Measurements from ENCODE around the gene ATAD3B. TPM values are rescaled to one million over a fixed set of nuclear protein-coding genes. Genes with fewer than 3 reads are reported as not detected.
"Not testable (repeated sequence)": the region's sequence is repeated elsewhere in the genome, so short reads cannot be mapped to it uniquely, and the experiment has no call there.

ATAD3B gene
- total and polyA plus RNA-seq, 2 of the 4 experiments (the other 2 are of a cell fraction): 13.8 to 29.0 TPM

- H3K4me2 ChIP-seq (ENCODE audit: low read depth, low read length); H2BK120ac ChIP-seq (ENCODE audit: low read depth, low read length); H3K36me3 ChIP-seq (ENCODE audit: control insufficient read depth, insufficient read depth, low read length); POLR2A ChIA-PET (ENCODE audit: unreplicated experiment); H3K14ac ChIP-seq (replicated peaks; ENCODE audit: low read depth, low read length); H3K56ac ChIP-seq (ENCODE audit: extremely low read depth, insufficient read depth, low read length); H3K23ac ChIP-seq (ENCODE audit: low read depth, low read length); H2BK20ac ChIP-seq (ENCODE audit: low read depth, low read length); H3K9me1 ChIP-seq (ENCODE audit: insufficient read depth, low read length); H3K79me1 ChIP-seq (ENCODE audit: low read depth in 1 of 2, low read length in 2 of 2); H3K4me3 ChIP-seq (ENCODE audit: insufficient read depth, low read depth, low read length); CTCF ChIA-PET; H4K20me1 ChIP-seq (ENCODE audit: insufficient read depth, low read length); H3K9me3 ChIP-seq (ENCODE audit: control insufficient read depth, insufficient read depth, low read length); H3K18ac ChIP-seq (ENCODE audit: low read depth, low read length); H3K27ac ChIP-seq (ENCODE audit: insufficient read depth, low read length); H3K4me1 ChIP-seq (ENCODE audit: control insufficient read depth, insufficient read depth, low read length); H3K9ac ChIP-seq (ENCODE audit: low read depth, low read length); BruUV-seq (replicated peaks); in situ Hi-C loops (cut with MboI; ENCODE audit: low sequenced_read_pairs); H2BK15ac ChIP-seq (ENCODE audit: low read depth, low read length); H2BK5ac ChIP-seq (ENCODE audit: low read depth, low read length, poor library complexity, severe bottlenecking); intact Hi-C loops (cut with micrococcal nuclease); H4K91ac ChIP-seq (ENCODE audit: insufficient read depth, low read depth, low read length); H3K27me3 ChIP-seq (ENCODE audit: control insufficient read depth, insufficient read depth, low read length); dilution Hi-C loops (cut with HindIII; ENCODE audit: low sequenced_read_pairs, unreplicated experiment): not testable (repeated sequence)
- Histone ChIP-seq H3K4ac (ENCODE audit: low read depth, low read length) (peak overlapping the region; percentile 61), H2AK9ac (replicated peaks; ENCODE audit: low read depth, low read length, poor library complexity) (peak overlapping the region; percentile 81), H2AK5ac (ENCODE audit: low read depth, low read length) (peak overlapping the region; percentile 11; the same call in 1 of the 2 replicates), H4K8ac (ENCODE audit: low read depth in 2 of 2, low read length in 2 of 2) (peak overlapping the region in 1 of 2 experiments; percentile 92; a peak in 3 of 4 replicates), H2AFZ (replicated peaks; ENCODE audit: low read length, poor library complexity) (peak overlapping the region; percentile 90), H4K5ac (ENCODE audit: low read depth, low read length) (peak overlapping the region; percentile 39; the same call in 1 of the 2 replicates)
- TF ChIP-seq CTCF (conservative IDR thresholded peaks at IDR 0.05; ENCODE audit: low read depth, low read length): peak; percentile 44
- TF ChIP-seq RAD21 (IDR thresholded peaks at IDR 0.05; ENCODE audit: low read length): peak; percentile 16; the same call in 1 of the 2 replicates
- TF ChIP-seq USF2 (IDR thresholded peaks at IDR 0.05; ENCODE audit: low read depth, low read length): 0 out of 2 replicates have a peak, but pooled peaks have one; percentile 44
- DNase-seq: peak; percentile 38
- peak; percentile 71 for ATAC-seq (ENCODE audit: low read depth)
- 80% methylated on average over 4 of the region's 16 CpGs; no CpG with 5 or more reads in 1 of the 2 experiments for WGBS, 2 experiments (ENCODE audit: extremely low coverage in 2 of 2, insufficient read length in 1 of 2)
These were observed 33.3 kb downstream of the ATAD3B start for GRCh38 chr1:1504777-1505365.
